K562 treated with DMSO at 1 percent for 12 hours (cell line): ENCODE results near the gene KRT73. TPM values are rescaled to one million over a fixed set of nuclear protein-coding genes. Genes with fewer than 3 reads are reported as not detected.

Experiments used
- total RNA-seq: library from RNA; unstranded; fragments of 300-600 nt; gene quantifications from 2 replicates; pipeline ENCODE4 v1.2.3, GENCODE V29; 2022; ENCODE audit not compliant: insufficient read depth

Gene KRT73
- total RNA-seq = not detected in 2 replicates

GRCh38 chr12:52618216-52618615 is at the start of gene KRT73:
TSS of gene KRT73 (minus strand) at chr12:52618559. CDS start at chr12:52618524, 35 bp downstream.

GRCh38 chr12:52651726-52652261 is 33.4 kb upstream of the KRT73 start, which contains the start of gene KRT2:
TSS of gene KRT2 (minus strand) at chr12:52652211. CDS start at chr12:52652142, 69 bp downstream.

GRCh38 chr12:52600941-52601481 is 17.3 kb downstream of the KRT73 start, which contains the start of gene KRT72:
TSS of gene KRT72 (minus strand) at chr12:52601463. CDS start at chr12:52601452, 11 bp downstream.

GRCh38 chr12:52573743-52574142 is 44.6 kb downstream of the KRT73 start, which contains the start of gene KRT74:
TSS of gene KRT74 (minus strand) at chr12:52573843. CDS start at chr12:52573777, 66 bp downstream.

Other genes with a start within 250 kb of the KRT73 start
- not detected in 2 replicates for gene KRT84, start 232.9 kb downstream of the KRT73 start, total RNA-seq
- not detected in 2 replicates for gene KRT82, start 212.2 kb downstream of the KRT73 start, total RNA-seq
- gene KRT75, start 184.2 kb downstream of the KRT73 start, total RNA-seq = not detected in 2 replicates
- gene KRT6B, start 166.4 kb downstream of the KRT73 start, total RNA-seq = not detected in 2 replicates
- gene KRT6C, start 144.8 kb downstream of the KRT73 start, total RNA-seq = not detected in 2 replicates
- gene KRT6A, start 125.3 kb downstream of the KRT73 start, total RNA-seq = not detected in 2 replicates
- not detected in 2 replicates for gene KRT5, start 98.2 kb downstream of the KRT73 start, total RNA-seq
- gene KRT71, start 65.4 kb downstream of the KRT73 start, total RNA-seq = not detected in 2 replicates
- gene KRT74, start 44.7 kb downstream of the KRT73 start, total RNA-seq = not detected in 2 replicates
- not detected in 2 replicates for gene KRT72, start 17.1 kb downstream of the KRT73 start, total RNA-seq
- 0.26 TPM in 1 of 2 replicates, not detected in the other for gene KRT2, start 33.7 kb upstream of the KRT73 start, total RNA-seq
- gene KRT1, start 61.8 kb upstream of the KRT73 start, total RNA-seq = not detected in 2 replicates
- gene KRT77, start 85.0 kb upstream of the KRT73 start, total RNA-seq = not detected in 2 replicates
- gene KRT76, start 158.8 kb upstream of the KRT73 start, total RNA-seq = not detected in 2 replicates
- not detected in 2 replicates for gene KRT3, start 177.6 kb upstream of the KRT73 start, total RNA-seq
- not detected in 2 replicates for gene KRT4, start 195.6 kb upstream of the KRT73 start, total RNA-seq
- not detected in 2 replicates for gene KRT79, start 215.8 kb upstream of the KRT73 start, total RNA-seq
- not detected in 2 replicates for gene KRT78, start 230.4 kb upstream of the KRT73 start, total RNA-seq